Ishikawa (cell line): ENCODE results near the gene TXNL1.

Experiments
- CEBPB ChIP-seq: IDR thresholded peaks from 2 replicates; pipeline ENCODE4 v1.6.1; 2012
- CREB1 ChIP-seq: IDR thresholded peaks from 2 replicates; pipeline ENCODE4 v1.6.1; 2012; ENCODE audit warnings: low read depth
- EGR1 ChIP-seq: IDR thresholded peaks from 2 replicates; pipeline ENCODE4 v1.6.1; 2012
- EP300 ChIP-seq: IDR thresholded peaks from 2 replicates; pipeline ENCODE4 v1.6.1; 2012; ENCODE audit warnings: borderline replicate concordance
- FOXM1 ChIP-seq: IDR thresholded peaks from 2 replicates; pipeline ENCODE4 v1.6.1; 2012; ENCODE audit warnings: low read depth, borderline replicate concordance
- RAD21 ChIP-seq: IDR thresholded peaks from 2 replicates; pipeline ENCODE4 v1.6.1; 2012; ENCODE audit warnings: low read depth
- REST ChIP-seq: IDR thresholded peaks from 2 replicates; pipeline ENCODE4 v1.6.1; 2012; ENCODE audit warnings: low read depth, mild to moderate bottlenecking
- TAF1 ChIP-seq: IDR thresholded peaks from 2 replicates; pipeline ENCODE4 v1.6.1; 2012; ENCODE audit warnings: low read depth, mild to moderate bottlenecking
- TCF12 ChIP-seq: IDR thresholded peaks from 2 replicates; pipeline ENCODE4 v1.6.1; 2012; ENCODE audit warnings: low read depth
- TEAD4 ChIP-seq: IDR thresholded peaks from 2 replicates; pipeline ENCODE4 v1.6.1; 2012
- YY1 ChIP-seq: IDR thresholded peaks from 2 replicates; pipeline ENCODE4 v1.6.1; 2012; ENCODE audit warnings: low read depth

- TF ChIP-seq TAF1 (no peak), TEAD4 (no peak), TCF12 (no peak), YY1 (no peak), CREB1 (no peak), REST (no peak), RAD21 (no peak), EP300 (no peak), CEBPB (no peak), FOXM1 (no peak), EGR1 (no peak)
These were observed 8.7 kb upstream of the TXNL1 start for GRCh38 chr18:56647071-56647470.
